Pancreas (tissue), 10 donors: ENCODE results near the gene EMC8. TPM values are rescaled to one million over a fixed set of nuclear protein-coding genes. Genes with fewer than 3 reads are reported as not detected.
A peak's percentile ranks its signal among the peaks of the same experiment; 100 is the strongest.

Experiments
- ATAC-seq, 4 donors: fragments of 200-7000 bp; cut with Tn5 transposase; one replicate each; pipeline versions ENCODE4 v1.8.0 to v1.9.1; 2020; ENCODE audit warnings: mild to moderate bottlenecking in 4 of 4, moderate library complexity in 4 of 4
- DNase-seq, 6 donors: peaks; one replicate each; pipeline ENCODE4 v3.0.0-alpha.2; 2020
- FAIRE-seq: peaks from 2 replicates; lab custom pipeline; 2012; peaks lifted over from hg19 to GRCh38; lab: Jason Lieb, UNC
- H3K27ac ChIP-seq, 4 donors: fragments of 200-600 bp; sonication (generic); 1 replicate in 3 of 4; 2 replicates in 1 of 4; pipeline versions ENCODE4 v1.5.0 to v1.8.0; 2020
- H3K27me3 ChIP-seq, 4 donors: fragments of 200-600 bp; one replicate each; pipeline ENCODE4 v1.8.0; 2021
- H3K36me3 ChIP-seq, 3 donors: fragments of 200-600 bp; sonication (generic) in 1 of 3; one replicate each; pipeline versions ENCODE4 v1.5.0 to v1.8.0; 2020 to 2021
- H3K4me1 ChIP-seq, 3 donors: fragments of 200-600 bp; one replicate each; pipeline ENCODE4 v1.8.0; 2021
- H3K4me3 ChIP-seq, 4 donors: fragments of 200-600 bp; sonication (generic) in 2 of 4; one replicate each; pipeline versions ENCODE4 v1.5.0 to v1.8.0; 2020 to 2021
- H3K9me3 ChIP-seq, 4 donors: fragments of 200-600 bp; one replicate each; pipeline ENCODE4 v1.8.0; 2021
- CTCF ChIP-seq, 4 donors: fragments of 200-600 bp; sonication (generic) in 3 of 4; IDR thresholded peaks; one replicate each; pipeline versions ENCODE4 v1.5.0 to v1.8.0; 2021; ENCODE audit warnings: antibody characterized with exemption in 4 of 4
- WGBS, 2 donors: extraction: QIAGEN DNeasy Blood & Tissue Kit; methylation state at CpG; one replicate each; pipeline ENCODE4 v1.1.7; 2013; 5-methylcytosine and 5-hydroxymethylcytosine counted together
- intact Hi-C, 3 donors: fragments of 100-400 bp; cut with DNase I; formaldehyde crosslinking; loops; one replicate each; pipeline versions ENCODE4 v1.11.1 to v1.14.2; 2022
- polyA plus RNA-seq, 2 donors: library from polyadenylated mRNA; stranded (reverse); fragments of 200-250 nt; gene quantifications; one replicate each; pipeline ENCODE4 v1.2.3, GENCODE V29; 2013
- total RNA-seq, 6 donors: library from RNA; stranded (reverse); fragmentation: NEBNext Ultra II Directional in 4 of 6; extraction: Animal tissue kit (Norgen Biotek cat#: 25700) in 4 of 6; gene quantifications; one replicate each; pipeline versions ENCODE4 v1.2.1 to v1.2.4, GENCODE V29; 2021 to 2023
- donor health status: healthy with polysubstance abuse.
- donor health status: DM: no; HTN: no; CAD: no; lungs with moderate emphysema.
- donor health status: DM: no; HTN: no; CAD: no.
- donor health status: control.
- donor health status: control.
- donor health status: Bipolar disorder and iron deficiency.
- donor health status: DM: yes; HTN: yes; CAD: no.
- donor health status: DM: no; HTN: no; CAD: no.
- donor health status: DM: no; HTN: no; CAD: no.
- donor health status: DM: yes; HTN: yes; CAD: no.

EMC8 gene
- total and polyA plus RNA-seq, 8 donors, result 6.8 to 14.2 (median 9.8) TPM

DNA sequence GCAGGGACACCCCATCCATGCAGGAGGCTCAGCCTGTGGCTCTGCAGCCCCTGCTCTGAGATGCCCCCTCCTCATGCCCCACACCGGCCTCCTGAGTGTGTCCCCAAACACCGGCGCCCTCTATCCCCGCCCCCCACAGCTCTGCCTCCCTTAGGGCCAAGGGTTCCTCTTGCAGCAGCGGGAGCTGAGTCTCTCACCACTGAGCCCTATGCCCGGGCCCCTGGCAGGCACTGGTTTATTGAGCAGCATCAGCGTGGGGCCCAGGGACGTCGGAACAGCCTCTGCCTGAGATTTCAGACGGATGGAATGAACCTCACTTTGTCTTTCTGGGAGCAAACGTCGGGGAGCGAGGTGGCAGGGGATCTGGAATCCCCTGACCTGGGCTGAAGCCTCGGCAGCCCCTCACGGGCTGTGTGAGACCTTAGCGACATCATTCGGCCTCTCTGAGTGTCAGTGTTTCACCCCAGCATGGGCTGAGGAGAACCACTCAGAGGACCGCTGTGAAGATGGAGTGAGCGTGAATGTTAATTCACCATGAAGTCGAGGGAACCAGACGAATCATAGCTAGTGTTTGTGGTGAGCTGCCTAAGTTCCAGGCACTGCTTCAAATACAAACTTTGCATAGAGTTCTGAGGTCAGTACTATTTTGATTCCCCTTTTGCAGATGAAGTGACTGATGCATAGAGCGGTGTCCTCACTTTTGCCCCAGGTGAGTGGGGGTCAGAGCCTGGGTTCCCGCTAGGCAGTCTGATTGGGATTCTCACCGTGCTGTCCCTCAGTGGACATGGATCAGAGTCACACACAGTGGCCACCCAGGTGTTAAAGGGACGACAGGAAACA, 43.2 kb downstream of the EMC8 start:
- no peak for TF ChIP-seq CTCF (IDR thresholded peaks at IDR 0.05)
- Histone ChIP-seq H3K27me3 (no peaks in the 10 kb centered on the region), H3K4me3 (no peak overlapping the region), H3K9me3 (no peaks in the 10 kb centered on the region), H3K36me3 (no peaks in the 10 kb centered on the region), H3K27ac (no peak overlapping the region), H3K4me1 (peaks cover 18 to 35% (median 33%) of the 10 kb centered on the region in 3 donors)
- WGBS, 2 donors, result 85 to 86% methylated on average over 22 to 25 of the region's 25 CpGs
- intact Hi-C loops, result no loop called here
- ATAC-seq (no peak), DNase-seq (no peak), FAIRE-seq (no peak)

DNA sequence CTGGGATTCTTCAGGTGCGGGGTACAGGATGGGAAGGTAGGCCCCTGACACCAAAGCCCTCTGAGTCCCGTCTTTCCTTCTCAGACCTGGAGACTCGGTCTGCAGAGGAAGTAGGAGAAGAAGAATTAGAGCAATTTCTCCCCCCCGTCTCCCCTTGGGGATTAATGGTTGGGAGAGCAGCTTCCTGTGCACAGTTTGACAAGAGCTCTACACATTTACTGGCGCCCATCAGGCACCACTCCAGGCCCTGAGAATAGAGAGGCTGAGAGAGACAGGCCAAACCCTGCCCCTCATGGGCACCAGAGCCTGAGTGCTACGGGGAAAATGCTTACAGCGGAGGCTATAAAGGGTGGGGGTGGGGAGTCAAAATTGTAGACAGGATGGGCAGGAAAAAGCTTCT, 44.9 kb downstream of the EMC8 start:
- peaks cover 28 to 44% (median 40%) of the 10 kb centered on the region in 3 donors for H3K4me1 ChIP-seq
- TF ChIP-seq CTCF (IDR thresholded peaks at IDR 0.05), result no peak
- H3K36me3 ChIP-seq, result no peaks in the 10 kb centered on the region
- H3K9me3 ChIP-seq, result no peaks in the 10 kb centered on the region
- ATAC-seq (no peak), DNase-seq (no peak), FAIRE-seq (no peak)
- 78 to 80% methylated on average over 7 of the region's 7 CpGs for WGBS, 2 donors
- no peak overlapping the region for H3K27ac ChIP-seq
- no peak overlapping the region for H3K4me3 ChIP-seq
- H3K27me3 ChIP-seq, result no peaks in the 10 kb centered on the region
- intact Hi-C loops, result no loop called here

DNA sequence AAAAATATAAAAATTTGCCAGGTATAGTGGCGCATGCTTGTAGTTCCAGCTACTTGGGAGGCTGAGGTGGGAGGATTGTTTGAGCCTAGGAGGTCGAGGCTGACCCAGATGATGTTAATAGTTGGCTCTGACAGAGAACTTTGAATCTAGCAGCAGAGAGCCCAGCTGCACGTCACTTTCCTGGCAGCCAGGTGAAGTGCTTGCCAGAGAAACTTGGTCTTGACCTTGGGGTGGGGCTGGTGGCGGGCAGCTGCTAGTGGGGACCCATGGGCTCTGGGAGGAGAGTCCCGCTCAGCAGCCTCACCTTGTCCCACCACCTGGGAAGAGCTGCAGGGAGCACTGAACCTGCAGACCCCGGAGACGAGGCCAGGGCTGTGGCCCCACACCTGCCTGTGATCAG, 45.4 kb downstream of the EMC8 start:
- H3K9me3 ChIP-seq, result no peaks in the 10 kb centered on the region
- TF ChIP-seq CTCF (IDR thresholded peaks at IDR 0.05), result no peak
- FAIRE-seq (no peak), ATAC-seq (peak; percentile 16 to 43 (median 36)), DNase-seq (peak in 4 of 6 donors; percentile 63 to 76 (median 70))
- H3K27me3 ChIP-seq, result no peaks in the 10 kb centered on the region
- no peak overlapping the region for H3K4me3 ChIP-seq
- H3K27ac ChIP-seq, result peak overlapping the region in 2 of 4 donors; percentile 23 to 75
- intact Hi-C loops, result no loop called here
- WGBS, 2 donors, result 47 to 48% methylated on average over 7 of the region's 7 CpGs
- peaks cover 28 to 44% (median 40%) of the 10 kb centered on the region in 3 donors for H3K4me1 ChIP-seq
- H3K36me3 ChIP-seq, result no peaks in the 10 kb centered on the region

- intact Hi-C loops, result no loop called here
These were observed 45.8 kb downstream of the EMC8 start for GRCh38 chr16:85753559-85753958.

More at GRCh38 chr16:85753559-85753958, 45.8 kb downstream of the EMC8 start:
- no peak for TF ChIP-seq CTCF (IDR thresholded peaks at IDR 0.05)
- H3K36me3 ChIP-seq, result no peaks in the 10 kb centered on the region
- H3K4me3 ChIP-seq, result no peak overlapping the region
- H3K27me3 ChIP-seq, result no peaks in the 10 kb centered on the region
- 12 to 17% methylated on average over 6 of the region's 6 CpGs for WGBS, 2 donors
- DNase-seq (peak in 4 of 6 donors; percentile 67 to 82 (median 78)), FAIRE-seq (no peak), ATAC-seq (peak; percentile 52 to 65 (median 60))
- peak overlapping the region; percentile 23 to 75 (median 72) for H3K27ac ChIP-seq
- H3K4me1 ChIP-seq, result peaks cover 28 to 44% (median 40%) of the 10 kb centered on the region in 3 donors
- H3K9me3 ChIP-seq, result no peaks in the 10 kb centered on the region
